Measurements from ENCODE around the gene TMEM229A.

Gene TMEM229A

DNA sequence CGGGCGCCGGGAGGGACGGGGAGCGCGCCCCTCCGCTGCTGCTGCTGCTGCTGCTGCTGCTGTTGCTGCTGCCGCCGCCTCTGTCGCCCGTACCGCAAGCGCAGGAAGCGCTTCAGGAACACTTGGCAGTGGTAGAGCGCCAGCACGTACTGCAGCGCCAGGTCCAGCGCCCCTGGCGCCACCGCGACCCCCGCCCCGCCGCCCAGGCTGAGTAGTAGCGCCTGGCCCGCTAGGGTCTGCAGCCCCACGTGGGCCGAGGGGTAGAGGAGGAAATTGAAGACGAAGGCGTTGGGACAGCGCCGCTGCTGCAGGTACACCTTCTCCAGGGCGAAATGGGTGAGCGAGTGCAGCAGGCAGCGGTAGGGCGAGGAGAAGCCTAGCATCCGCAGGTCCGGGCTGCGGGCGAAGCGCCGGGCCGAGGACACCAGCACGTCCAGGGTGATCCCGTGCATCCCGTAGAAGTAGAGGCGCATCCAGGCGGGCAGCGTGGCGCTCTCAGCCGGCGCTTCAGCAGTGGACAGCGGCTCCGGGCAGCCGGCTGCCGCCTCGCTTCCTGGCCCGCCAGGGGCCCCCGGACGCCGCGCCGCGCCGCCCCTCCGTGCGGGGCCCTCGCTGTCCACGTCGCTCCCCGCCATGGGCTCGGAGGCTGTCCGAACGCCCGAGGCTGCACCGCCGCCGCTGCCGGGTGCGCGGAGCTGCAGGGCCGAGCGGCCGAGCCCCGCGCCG lies at the start of gene TMEM229A (continued):
- TF ChIP-seq, protein P1, sequence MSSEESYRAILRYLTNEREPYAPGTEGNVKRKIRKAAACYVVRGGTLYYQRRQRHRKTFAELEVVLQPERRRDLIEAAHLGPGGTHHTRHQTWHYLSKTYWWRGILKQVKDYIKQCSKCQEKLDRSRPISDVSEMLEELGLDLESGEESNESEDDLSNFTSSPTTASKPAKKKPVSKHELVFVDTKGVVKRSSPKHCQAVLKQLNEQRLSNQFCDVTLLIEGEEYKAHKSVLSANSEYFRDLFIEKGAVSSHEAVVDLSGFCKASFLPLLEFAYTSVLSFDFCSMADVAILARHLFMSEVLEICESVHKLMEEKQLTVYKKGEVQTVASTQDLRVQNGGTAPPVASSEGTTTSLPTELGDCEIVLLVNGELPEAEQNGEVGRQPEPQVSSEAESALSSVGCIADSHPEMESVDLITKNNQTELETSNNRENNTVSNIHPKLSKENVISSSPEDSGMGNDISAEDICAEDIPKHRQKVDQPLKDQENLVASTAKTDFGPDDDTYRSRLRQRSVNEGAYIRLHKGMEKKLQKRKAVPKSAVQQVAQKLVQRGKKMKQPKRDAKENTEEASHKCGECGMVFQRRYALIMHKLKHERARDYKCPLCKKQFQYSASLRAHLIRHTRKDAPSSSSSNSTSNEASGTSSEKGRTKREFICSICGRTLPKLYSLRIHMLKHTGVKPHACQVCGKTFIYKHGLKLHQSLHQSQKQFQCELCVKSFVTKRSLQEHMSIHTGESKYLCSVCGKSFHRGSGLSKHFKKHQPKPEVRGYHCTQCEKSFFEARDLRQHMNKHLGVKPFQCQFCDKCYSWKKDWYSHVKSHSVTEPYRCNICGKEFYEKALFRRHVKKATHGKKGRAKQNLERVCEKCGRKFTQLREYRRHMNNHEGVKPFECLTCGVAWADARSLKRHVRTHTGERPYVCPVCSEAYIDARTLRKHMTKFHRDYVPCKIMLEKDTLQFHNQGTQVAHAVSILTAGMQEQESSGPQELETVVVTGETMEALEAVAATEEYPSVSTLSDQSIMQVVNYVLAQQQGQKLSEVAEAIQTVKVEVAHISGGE (tag by site-specific recombination; conservative IDR thresholded peaks at IDR 0.05; ENCODE audit: low read depth) = no peak
- TF ChIP-seq GFI1B (tag by site-specific recombination; IDR thresholded peaks at IDR 0.05) (no peak), SALL2 (tag by site-specific recombination; IDR thresholded peaks at IDR 0.05; ENCODE audit: borderline replicate concordance) (no peak), ZNF248 (tag by site-specific recombination; IDR thresholded peaks at IDR 0.05) (no peak), ZNF626 (tag by site-specific recombination; IDR thresholded peaks at IDR 0.05) (no peak), ZNF48 (tag by site-specific recombination; IDR thresholded peaks at IDR 0.05) (no peak), ZNF221 (tag by site-specific recombination; IDR thresholded peaks at IDR 0.05; ENCODE audit: borderline replicate concordance) (no peak), ZNF548 (tag by site-specific recombination; IDR thresholded peaks at IDR 0.05) (no peak), HOXD13 (CRISPR knock-in tag; IDR thresholded peaks at IDR 0.05; ENCODE audit: borderline replicate concordance) (no peak), ZBTB7A (tag by site-specific recombination; IDR thresholded peaks at IDR 0.05; ENCODE audit: low read depth) (no peak), OSR2 (tag by site-specific recombination; IDR thresholded peaks at IDR 0.05) (peak; percentile 65), ZNF660 (tag by site-specific recombination; IDR thresholded peaks at IDR 0.05) (no peak), ZBTB20 (tag by site-specific recombination; IDR thresholded peaks at IDR 0.05) (peak; percentile 76), ZBTB17 (tag by site-specific recombination; IDR thresholded peaks at IDR 0.05) (peak; percentile 48), ZFP69B (tag by site-specific recombination; IDR thresholded peaks at IDR 0.05) (no peak), ZNF521 (tag by site-specific recombination; IDR thresholded peaks at IDR 0.05) (no peak), EGR2 (tag by site-specific recombination; IDR thresholded peaks at IDR 0.05; ENCODE audit: low read depth) (no peak), ZNF768 (tag by site-specific recombination; IDR thresholded peaks at IDR 0.05) (no peak), ZNF175 (tag by site-specific recombination; IDR thresholded peaks at IDR 0.05) (no peak), ZSCAN16 (tag by site-specific recombination; IDR thresholded peaks at IDR 0.05) (no peak), ZNF2 (tag by site-specific recombination; IDR thresholded peaks at IDR 0.05) (peak; percentile 91)
- TF ChIP-seq, protein P2, sequence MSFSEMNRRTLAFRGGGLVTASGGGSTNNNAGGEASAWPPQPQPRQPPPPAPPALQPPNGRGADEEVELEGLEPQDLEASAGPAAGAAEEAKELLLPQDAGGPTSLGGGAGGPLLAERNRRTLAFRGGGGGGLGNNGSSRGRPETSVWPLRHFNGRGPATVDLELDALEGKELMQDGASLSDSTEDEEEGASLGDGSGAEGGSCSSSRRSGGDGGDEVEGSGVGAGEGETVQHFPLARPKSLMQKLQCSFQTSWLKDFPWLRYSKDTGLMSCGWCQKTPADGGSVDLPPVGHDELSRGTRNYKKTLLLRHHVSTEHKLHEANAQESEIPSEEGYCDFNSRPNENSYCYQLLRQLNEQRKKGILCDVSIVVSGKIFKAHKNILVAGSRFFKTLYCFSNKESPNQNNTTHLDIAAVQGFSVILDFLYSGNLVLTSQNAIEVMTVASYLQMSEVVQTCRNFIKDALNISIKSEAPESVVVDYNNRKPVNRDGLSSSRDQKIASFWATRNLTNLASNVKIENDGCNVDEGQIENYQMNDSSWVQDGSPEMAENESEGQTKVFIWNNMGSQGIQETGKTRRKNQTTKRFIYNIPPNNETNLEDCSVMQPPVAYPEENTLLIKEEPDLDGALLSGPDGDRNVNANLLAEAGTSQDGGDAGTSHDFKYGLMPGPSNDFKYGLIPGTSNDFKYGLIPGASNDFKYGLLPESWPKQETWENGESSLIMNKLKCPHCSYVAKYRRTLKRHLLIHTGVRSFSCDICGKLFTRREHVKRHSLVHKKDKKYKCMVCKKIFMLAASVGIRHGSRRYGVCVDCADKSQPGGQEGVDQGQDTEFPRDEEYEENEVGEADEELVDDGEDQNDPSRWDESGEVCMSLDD (tag by site-specific recombination; IDR thresholded peaks at IDR 0.05) = no peak
- TF ChIP-seq, protein P3, sequence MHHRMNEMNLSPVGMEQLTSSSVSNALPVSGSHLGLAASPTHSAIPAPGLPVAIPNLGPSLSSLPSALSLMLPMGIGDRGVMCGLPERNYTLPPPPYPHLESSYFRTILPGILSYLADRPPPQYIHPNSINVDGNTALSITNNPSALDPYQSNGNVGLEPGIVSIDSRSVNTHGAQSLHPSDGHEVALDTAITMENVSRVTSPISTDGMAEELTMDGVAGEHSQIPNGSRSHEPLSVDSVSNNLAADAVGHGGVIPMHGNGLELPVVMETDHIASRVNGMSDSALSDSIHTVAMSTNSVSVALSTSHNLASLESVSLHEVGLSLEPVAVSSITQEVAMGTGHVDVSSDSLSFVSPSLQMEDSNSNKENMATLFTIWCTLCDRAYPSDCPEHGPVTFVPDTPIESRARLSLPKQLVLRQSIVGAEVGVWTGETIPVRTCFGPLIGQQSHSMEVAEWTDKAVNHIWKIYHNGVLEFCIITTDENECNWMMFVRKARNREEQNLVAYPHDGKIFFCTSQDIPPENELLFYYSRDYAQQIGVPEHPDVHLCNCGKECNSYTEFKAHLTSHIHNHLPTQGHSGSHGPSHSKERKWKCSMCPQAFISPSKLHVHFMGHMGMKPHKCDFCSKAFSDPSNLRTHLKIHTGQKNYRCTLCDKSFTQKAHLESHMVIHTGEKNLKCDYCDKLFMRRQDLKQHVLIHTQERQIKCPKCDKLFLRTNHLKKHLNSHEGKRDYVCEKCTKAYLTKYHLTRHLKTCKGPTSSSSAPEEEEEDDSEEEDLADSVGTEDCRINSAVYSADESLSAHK (tag by site-specific recombination; IDR thresholded peaks at IDR 0.05) = no peak
- TF ChIP-seq, protein P4, sequence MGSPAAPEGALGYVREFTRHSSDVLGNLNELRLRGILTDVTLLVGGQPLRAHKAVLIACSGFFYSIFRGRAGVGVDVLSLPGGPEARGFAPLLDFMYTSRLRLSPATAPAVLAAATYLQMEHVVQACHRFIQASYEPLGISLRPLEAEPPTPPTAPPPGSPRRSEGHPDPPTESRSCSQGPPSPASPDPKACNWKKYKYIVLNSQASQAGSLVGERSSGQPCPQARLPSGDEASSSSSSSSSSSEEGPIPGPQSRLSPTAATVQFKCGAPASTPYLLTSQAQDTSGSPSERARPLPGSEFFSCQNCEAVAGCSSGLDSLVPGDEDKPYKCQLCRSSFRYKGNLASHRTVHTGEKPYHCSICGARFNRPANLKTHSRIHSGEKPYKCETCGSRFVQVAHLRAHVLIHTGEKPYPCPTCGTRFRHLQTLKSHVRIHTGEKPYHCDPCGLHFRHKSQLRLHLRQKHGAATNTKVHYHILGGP (tag by site-specific recombination; IDR thresholded peaks at IDR 0.05) = no peak
- TF ChIP-seq, protein P5, sequence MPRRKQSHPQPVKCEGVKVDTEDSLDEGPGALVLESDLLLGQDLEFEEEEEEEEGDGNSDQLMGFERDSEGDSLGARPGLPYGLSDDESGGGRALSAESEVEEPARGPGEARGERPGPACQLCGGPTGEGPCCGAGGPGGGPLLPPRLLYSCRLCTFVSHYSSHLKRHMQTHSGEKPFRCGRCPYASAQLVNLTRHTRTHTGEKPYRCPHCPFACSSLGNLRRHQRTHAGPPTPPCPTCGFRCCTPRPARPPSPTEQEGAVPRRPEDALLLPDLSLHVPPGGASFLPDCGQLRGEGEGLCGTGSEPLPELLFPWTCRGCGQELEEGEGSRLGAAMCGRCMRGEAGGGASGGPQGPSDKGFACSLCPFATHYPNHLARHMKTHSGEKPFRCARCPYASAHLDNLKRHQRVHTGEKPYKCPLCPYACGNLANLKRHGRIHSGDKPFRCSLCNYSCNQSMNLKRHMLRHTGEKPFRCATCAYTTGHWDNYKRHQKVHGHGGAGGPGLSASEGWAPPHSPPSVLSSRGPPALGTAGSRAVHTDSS (tag by site-specific recombination; IDR thresholded peaks at IDR 0.05) = no peak
- TF ChIP-seq, protein P6, sequence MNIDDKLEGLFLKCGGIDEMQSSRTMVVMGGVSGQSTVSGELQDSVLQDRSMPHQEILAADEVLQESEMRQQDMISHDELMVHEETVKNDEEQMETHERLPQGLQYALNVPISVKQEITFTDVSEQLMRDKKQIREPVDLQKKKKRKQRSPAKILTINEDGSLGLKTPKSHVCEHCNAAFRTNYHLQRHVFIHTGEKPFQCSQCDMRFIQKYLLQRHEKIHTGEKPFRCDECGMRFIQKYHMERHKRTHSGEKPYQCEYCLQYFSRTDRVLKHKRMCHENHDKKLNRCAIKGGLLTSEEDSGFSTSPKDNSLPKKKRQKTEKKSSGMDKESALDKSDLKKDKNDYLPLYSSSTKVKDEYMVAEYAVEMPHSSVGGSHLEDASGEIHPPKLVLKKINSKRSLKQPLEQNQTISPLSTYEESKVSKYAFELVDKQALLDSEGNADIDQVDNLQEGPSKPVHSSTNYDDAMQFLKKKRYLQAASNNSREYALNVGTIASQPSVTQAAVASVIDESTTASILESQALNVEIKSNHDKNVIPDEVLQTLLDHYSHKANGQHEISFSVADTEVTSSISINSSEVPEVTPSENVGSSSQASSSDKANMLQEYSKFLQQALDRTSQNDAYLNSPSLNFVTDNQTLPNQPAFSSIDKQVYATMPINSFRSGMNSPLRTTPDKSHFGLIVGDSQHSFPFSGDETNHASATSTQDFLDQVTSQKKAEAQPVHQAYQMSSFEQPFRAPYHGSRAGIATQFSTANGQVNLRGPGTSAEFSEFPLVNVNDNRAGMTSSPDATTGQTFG (tag by site-specific recombination; IDR thresholded peaks at IDR 0.05; ENCODE audit: borderline replicate concordance) = no peak
